Right atrium auricular region (tissue), 2 donors: ENCODE measurements around the gene ZNF770. TPM values are rescaled to one million over a fixed set of nuclear protein-coding genes. Genes with fewer than 3 reads are reported as not detected.
"Not testable (repeated sequence)": the region's sequence is repeated elsewhere in the genome, so short reads cannot be mapped to it uniquely, and the experiment has no call there.

Experiments used
- DNase-seq: peaks from one replicate; pipeline ENCODE4 v3.0.0-alpha.2; 2019; ENCODE audit warnings: low spot score
- H3K27ac ChIP-seq, 2 donors: fragments of 200-600 bp; sonication (generic); 1 replicate in 1 of 2; 2 replicates in 1 of 2; pipeline ENCODE4 v1.5.1; 2016 to 2019
- H3K27me3 ChIP-seq, 2 donors: fragments of 200-600 bp; sonication (generic); one replicate each; pipeline versions ENCODE4 v1.5.1 to v1.6.0; 2017 to 2019
- H3K36me3 ChIP-seq: fragments of 200-600 bp; sonication (generic); one replicate; pipeline ENCODE4 v1.5.1; 2016
- H3K4me1 ChIP-seq, 2 donors: fragments of 200-600 bp; sonication (generic); one replicate each; pipeline versions ENCODE4 v1.5.1 to v1.6.0; 2017 to 2019
- H3K4me3 ChIP-seq, 2 donors: fragments of 200-600 bp; sonication (generic); 1 replicate in 1 of 2; 2 replicates in 1 of 2; pipeline ENCODE4 v1.5.1; 2017 to 2019; ENCODE audit warnings: mild to moderate bottlenecking in 1 of 2, moderate library complexity in 1 of 2
- H3K9me3 ChIP-seq, 2 donors: fragments of 200-600 bp; sonication (generic); one replicate each; pipeline ENCODE4 v1.5.1; 2019
- CTCF ChIP-seq, 2 donors: fragments of 200-600 bp; sonication (generic); IDR thresholded peaks; one replicate each; pipeline ENCODE4 v1.5.1; 2019; ENCODE audit warnings: antibody characterized with exemption in 2 of 2
- total RNA-seq, 2 donors: library from RNA; depleted of rRNA; stranded (reverse); fragments of >200 nt; gene quantifications; one replicate each; pipeline ENCODE4 v1.1.0, GENCODE V29; 2016

ZNF770 gene
- total RNA-seq, 2 donors from 2014 or later = 17.6 to 35.4 TPM

GRCh38 chr15:34973512-34973911 is 14.6 kb downstream of the ZNF770 start:
- Histone ChIP-seq H3K4me3 (no peak overlapping the region), H3K9me3 (no peaks in the 10 kb centered on the region), H3K36me3 (no peaks in the 10 kb centered on the region), H3K27me3 (no peaks in the 10 kb centered on the region), H3K4me1 (peaks cover 0 to 9% of the 10 kb centered on the region in 2 donors), H3K27ac (no peak overlapping the region)
- TF ChIP-seq CTCF (IDR thresholded peaks at IDR 0.05) = no peak
- DNase-seq = no peak

GRCh38 chr15:34970098-34970643 is 17.9 kb downstream of the ZNF770 start:
- Histone ChIP-seq H3K4me3 (peak overlapping the region; percentile 71 to 83), H3K27ac (peak overlapping the region; percentile 75), H3K4me1 (peaks cover 0 to 30% of the 10 kb centered on the region in 2 donors)
- H3K27me3 ChIP-seq, DNase-seq, H3K36me3 ChIP-seq, H3K9me3 ChIP-seq: not testable (repeated sequence)
- TF ChIP-seq CTCF (IDR thresholded peaks at IDR 0.05) = peak in 1 of 2 donors; percentile 1

- peak; percentile 95 for DNase-seq
- no peaks in the 10 kb centered on the region for H3K9me3 ChIP-seq
- H3K4me3 ChIP-seq = peak within 1 kb of the TSS; percentile 71 to 83
- peaks cover 0 to 30% of the 10 kb centered on the region in 2 donors for H3K4me1 ChIP-seq
- TF ChIP-seq CTCF (IDR thresholded peaks at IDR 0.05) = peak; percentile 87 to 94
- H3K27ac ChIP-seq = peak within 1 kb of the TSS; percentile 75
- no peaks in the 10 kb centered on the region for H3K27me3 ChIP-seq
- H3K36me3 ChIP-seq = no peaks in the 10 kb centered on the region
Observed at GRCh38 chr15:34969340-34970097, 18.6 kb downstream of the ZNF770 start, which contains the start of gene AQR. TSS of gene AQR (minus strand) at chr15:34969742. CDS start at chr15:34969613, 129 bp downstream.

GRCh38 chr15:34964277-34964676 is 23.8 kb downstream of the ZNF770 start:
- Histone ChIP-seq H3K9me3 (no peaks in the 10 kb centered on the region), H3K4me3 (no peak overlapping the region), H3K4me1 (peaks cover 0 to 26% of the 10 kb centered on the region in 2 donors), H3K27me3 (no peaks in the 10 kb centered on the region), H3K27ac (no peak overlapping the region), H3K36me3 (peaks cover 8% of the 10 kb centered on the region)
- no peak for TF ChIP-seq CTCF (IDR thresholded peaks at IDR 0.05)
- no peak for DNase-seq

GRCh38 chr15:34953851-34954250 is 34.2 kb downstream of the ZNF770 start:
- Histone ChIP-seq H3K4me1 (no peaks in the 10 kb centered on the region), H3K4me3 (no peak overlapping the region), H3K36me3 (peaks cover 21% of the 10 kb centered on the region), H3K27ac (no peak overlapping the region), H3K27me3 (no peaks in the 10 kb centered on the region), H3K9me3 (no peaks in the 10 kb centered on the region)
- no peak for TF ChIP-seq CTCF (IDR thresholded peaks at IDR 0.05)
- DNase-seq = no peak
